GM23248 (cell line): ENCODE data around the gene EIF4A3. TPM values are rescaled to one million over a fixed set of nuclear protein-coding genes. Genes with fewer than 3 reads are reported as not detected.

Experiments
- DNase-seq: peaks from one replicate; pipeline ENCODE4 v3.0.0-alpha.2; 2015
- H2AFZ ChIP-seq: fragments of 200-600 bp; sonication (generic); 2 replicates; pipeline ENCODE4 v1.6.1; 2016; ENCODE audit warnings: antibody characterized with exemption
- H3F3A ChIP-seq: fragments of 200-600 bp; sonication (generic); 2 replicates; pipeline ENCODE4 v1.6.1; 2016; ENCODE audit warnings: mild to moderate bottlenecking, antibody characterized with exemption, mixed run types; ENCODE audit not compliant: insufficient read depth
- H3K27ac ChIP-seq: fragments of 200-600 bp; sonication (generic); 2 replicates; pipeline ENCODE4 v1.5.1; 2016; ENCODE audit warnings: mild to moderate bottlenecking
- H3K27me3 ChIP-seq: fragments of 200-600 bp; sonication (generic); replicated peaks from 2 replicates; pipeline ENCODE4 v1.6.1; 2016; ENCODE audit warnings: mild to moderate bottlenecking; ENCODE audit not compliant: insufficient read depth
- H3K36me3 ChIP-seq: fragments of 200-600 bp; sonication (generic); 2 replicates; pipeline ENCODE4 v1.6.1; 2016; ENCODE audit warnings: low read depth, mild to moderate bottlenecking
- H3K4me1 ChIP-seq: fragments of 200-600 bp; sonication (generic); 2 replicates; pipeline ENCODE4 v1.6.1; 2016; ENCODE audit warnings: mild to moderate bottlenecking; ENCODE audit not compliant: insufficient read depth
- H3K4me2 ChIP-seq: fragments of 200-600 bp; sonication (generic); one replicate; pipeline ENCODE4 v1.6.1; 2016; ENCODE audit warnings: mild to moderate bottlenecking; ENCODE audit not compliant: unreplicated experiment
- H3K4me3 ChIP-seq: fragments of 200-600 bp; sonication (generic); 2 replicates; pipeline ENCODE4 v1.5.1; 2016; ENCODE audit warnings: mild to moderate bottlenecking
- H3K79me2 ChIP-seq: fragments of 200-600 bp; sonication (generic); 2 replicates; pipeline ENCODE4 v1.6.1; 2016; ENCODE audit warnings: mild to moderate bottlenecking; ENCODE audit not compliant: insufficient read depth
- H3K9ac ChIP-seq: fragments of 200-600 bp; sonication (generic); 2 replicates; pipeline ENCODE4 v1.6.1; 2016; ENCODE audit warnings: mild to moderate bottlenecking
- H3K9me2 ChIP-seq: fragments of 200-600 bp; sonication (generic); 2 replicates; pipeline ENCODE4 v1.6.1; 2016; ENCODE audit warnings: mixed run types, mild to moderate bottlenecking, moderate library complexity; ENCODE audit not compliant: insufficient read depth
- H3K9me3 ChIP-seq: fragments of 200-600 bp; sonication (generic); one replicate; pipeline ENCODE4 v1.6.1; 2017; ENCODE audit warnings: low read depth
- H4K20me1 ChIP-seq: fragments of 200-600 bp; sonication (generic); 2 replicates; pipeline ENCODE4 v1.6.0; 2016; ENCODE audit not compliant: insufficient read depth
- EZH2 ChIP-seq: fragments of 200-600 bp; sonication (generic); IDR thresholded peaks from 2 replicates; pipeline ENCODE4 v1.6.1; 2018; ENCODE audit warnings: antibody characterized with exemption, mild to moderate bottlenecking; ENCODE audit not compliant: insufficient read depth, poor library complexity, severe bottlenecking
- EZH2phosphoT487 ChIP-seq: fragments of 200-600 bp; sonication (generic); IDR thresholded peaks from 2 replicates; pipeline ENCODE4 v1.6.1; 2018; ENCODE audit warnings: antibody characterized with exemption, moderate library complexity, mild to moderate bottlenecking, low read depth; ENCODE audit not compliant: insufficient read depth
- WGBS, 2 experiments: methylation state at CpG; one replicate each; pipeline ENCODE4 v1.1.6; 2015 to 2017; ENCODE audit warnings: low lambda C conversion rate in 2 of 2, low coverage in 1 of 2; ENCODE audit errors: missing lambda C conversion rate in 2 of 2; 5-methylcytosine and 5-hydroxymethylcytosine counted together
- in situ Hi-C: fragments of 300-500 bp; cut with MboI; formaldehyde crosslinking; loops from 2 replicates; pipeline ENCODE4 v1.15.0; 2020
- polyA plus RNA-seq: library from polyadenylated mRNA; unstranded; fragments of >200 nt; fragmentation: Nextera tagmentation; extraction: Ambion mirVana; gene quantifications from 2 replicates; pipeline ENCODE4 v1.2.1, GENCODE V29; 2016
- total RNA-seq: library from RNA; depleted of rRNA; stranded (reverse); fragments of >200 nt; shearing (Covaris generic); gene quantifications from 2 replicates; pipeline ENCODE4 v1.2.3, GENCODE V29; 2014

Gene EIF4A3
- total and polyA plus RNA-seq, 2 experiments from 2014 or later = 75.1 to 129 TPM

GRCh38 chr17:80124351-80124981 is 22.5 kb downstream of the EIF4A3 start:
- H3F3A ChIP-seq = peaks cover 24% of the 10 kb centered on the region
- peaks cover 20% of the 10 kb centered on the region for H3K4me1 ChIP-seq
- no peak overlapping the region for H3K27ac ChIP-seq
- H3K4me2 ChIP-seq = no peak overlapping the region
- no peak overlapping the region for H2AFZ ChIP-seq
- 47 to 50% methylated on average over 15 of the region's 15 CpGs for WGBS, 2 experiments
- no peak overlapping the region for H3K4me3 ChIP-seq
- peak; percentile 82 for DNase-seq
- no peaks in the 10 kb centered on the region for H3K9me2 ChIP-seq
- no peaks in the 10 kb centered on the region for H3K79me2 ChIP-seq
- H3K27me3 ChIP-seq = no peaks in the 10 kb centered on the region
- in situ Hi-C loops = no loop called here
- no peaks in the 10 kb centered on the region for H3K9me3 ChIP-seq
- no peaks in the 10 kb centered on the region for H4K20me1 ChIP-seq
- no peak for TF ChIP-seq EZH2phosphoT487
- no peak for TF ChIP-seq EZH2
- H3K36me3 ChIP-seq = no peaks in the 10 kb centered on the region
- no peak overlapping the region for H3K9ac ChIP-seq

GRCh38 chr17:80123791-80124190 is 23.1 kb downstream of the EIF4A3 start:
- H3K9ac ChIP-seq = no peak overlapping the region
- no peak overlapping the region for H3K27ac ChIP-seq
- H3K4me2 ChIP-seq = no peak overlapping the region
- H3K36me3 ChIP-seq = no peaks in the 10 kb centered on the region
- no peak overlapping the region for H2AFZ ChIP-seq
- peaks cover 20% of the 10 kb centered on the region for H3K4me1 ChIP-seq
- no peaks in the 10 kb centered on the region for H3K27me3 ChIP-seq
- TF ChIP-seq EZH2 (no peak), EZH2phosphoT487 (no peak)
- H3K9me3 ChIP-seq = no peaks in the 10 kb centered on the region
- no peaks in the 10 kb centered on the region for H4K20me1 ChIP-seq
- H3K9me2 ChIP-seq = no peaks in the 10 kb centered on the region
- H3K4me3 ChIP-seq = no peak overlapping the region
- no peaks in the 10 kb centered on the region for H3K79me2 ChIP-seq
- peaks cover 20% of the 10 kb centered on the region for H3F3A ChIP-seq
- in situ Hi-C loops = no loop called here
- WGBS, 2 experiments = 66 to 69% methylated on average over 15 of the region's 15 CpGs
- peak; percentile 64 for DNase-seq

GRCh38 chr17:80122926-80123505 is 23.9 kb downstream of the EIF4A3 start:
- Histone ChIP-seq H4K20me1 (no peaks in the 10 kb centered on the region), H3K9me2 (no peaks in the 10 kb centered on the region)

GRCh38 chr17:80122026-80122575 is 24.8 kb downstream of the EIF4A3 start:
- Histone ChIP-seq H3F3A (peaks cover 20% of the 10 kb centered on the region), H3K27me3 (no peaks in the 10 kb centered on the region), H2AFZ (no peak overlapping the region), H4K20me1 (no peaks in the 10 kb centered on the region), H3K4me1 (peaks cover 20% of the 10 kb centered on the region), H3K79me2 (no peaks in the 10 kb centered on the region), H3K9me3 (no peaks in the 10 kb centered on the region), H3K27ac (no peak overlapping the region), H3K4me2 (no peak overlapping the region), H3K9ac (no peak overlapping the region), H3K36me3 (no peaks in the 10 kb centered on the region), H3K9me2 (no peaks in the 10 kb centered on the region), H3K4me3 (no peak overlapping the region)
- no peak for TF ChIP-seq EZH2phosphoT487
- no peak for TF ChIP-seq EZH2
- WGBS, 2 experiments = 83 to 85% methylated on average over 17 of the region's 17 CpGs
- no peak for DNase-seq
- in situ Hi-C loops = no loop called here

More at GRCh38 chr17:80122926-80123505, 23.9 kb downstream of the EIF4A3 start:
- in situ Hi-C loops = no loop called here
- 94 to 95% methylated on average over 6 of the region's 6 CpGs for whole genome bisulfite sequencing, 2 experiments
- Histone ChIP-seq H2AFZ (no peak overlapping the region), H3K4me3 (no peak overlapping the region), H3K36me3 (no peaks in the 10 kb centered on the region), H3K4me2 (no peak overlapping the region), H3K27me3 (no peaks in the 10 kb centered on the region), H3K9ac (no peak overlapping the region), H3K79me2 (no peaks in the 10 kb centered on the region), H3F3A (peaks cover 20% of the 10 kb centered on the region), H3K27ac (no peak overlapping the region), H3K4me1 (peaks cover 20% of the 10 kb centered on the region), H3K9me3 (no peaks in the 10 kb centered on the region)
- no peak for TF ChIP-seq EZH2
- TF ChIP-seq EZH2phosphoT487 = no peak
- no peak for DNase-seq
